Liver (tissue), 9 donors: Measurements from ENCODE around the gene ANAPC10. TPM values are rescaled to one million over a fixed set of nuclear protein-coding genes. Genes with fewer than 3 reads are reported as not detected.

ENCODE experiments used
- DNase-seq: peaks from one replicate; pipeline ENCODE4 v3.0.0-alpha.2; 2017; ENCODE audit warnings: low spot score
- H3K27ac ChIP-seq, 2 donors: one replicate each; pipeline ENCODE4 v1.7.0; 2013; ENCODE audit warnings: inconsistent platforms in 2 of 2, low read length in 2 of 2, control low read depth in 1 of 2, low read depth in 1 of 2, mild to moderate bottlenecking in 1 of 2
- H3K27me3 ChIP-seq, 4 donors: one replicate each; pipeline versions ENCODE4 v1.6.1 to v1.7.0; 2013; ENCODE audit warnings: low read length in 3 of 4, inconsistent platforms in 1 of 4, mild to moderate bottlenecking in 1 of 4, moderate library complexity in 1 of 4; ENCODE audit not compliant: control insufficient read depth in 4 of 4, insufficient read depth in 4 of 4
- H3K36me3 ChIP-seq, 4 donors: one replicate each; pipeline versions ENCODE4 v1.6.1 to v1.7.0; 2013; ENCODE audit warnings: low read length in 3 of 4, mild to moderate bottlenecking in 3 of 4, low read depth in 1 of 4, moderate library complexity in 1 of 4; ENCODE audit not compliant: control insufficient read depth in 4 of 4, insufficient read depth in 3 of 4
- H3K4me1 ChIP-seq, 4 donors: one replicate each; pipeline versions ENCODE4 v1.6.1 to v1.7.0; 2013; ENCODE audit warnings: low read length in 3 of 4, mild to moderate bottlenecking in 3 of 4, moderate library complexity in 1 of 4; ENCODE audit not compliant: control insufficient read depth in 4 of 4, insufficient read depth in 4 of 4
- H3K4me3 ChIP-seq, 3 donors: one replicate each; pipeline versions ENCODE4 v1.6.1 to v1.7.0; 2013; ENCODE audit warnings: low read length in 3 of 3, control low read depth in 1 of 3, low read depth in 1 of 3, mild to moderate bottlenecking in 1 of 3
- H3K9ac ChIP-seq, 2 donors: one replicate each; pipeline ENCODE4 v1.7.0; 2013; ENCODE audit warnings: low read length in 2 of 2, mild to moderate bottlenecking in 2 of 2, moderate library complexity in 2 of 2, control low read depth in 1 of 2, low read depth in 1 of 2
- H3K9me3 ChIP-seq, 4 donors: one replicate each; pipeline versions ENCODE4 v1.6.1 to v1.7.0; 2013; ENCODE audit warnings: low read length in 3 of 4; ENCODE audit not compliant: control insufficient read depth in 4 of 4
- ATF3 ChIP-seq: IDR thresholded peaks from 2 replicates; pipeline ENCODE4 v1.6.1; 2016; ENCODE audit warnings: antibody characterized with exemption
- EGR1 ChIP-seq, 2 donors: IDR thresholded peaks; 2 replicates each; pipeline ENCODE4 v1.6.1; 2016 to 2018; ENCODE audit warnings: antibody characterized with exemption in 2 of 2, low read depth in 2 of 2
- FOXA1 ChIP-seq: IDR thresholded peaks from 2 replicates; pipeline ENCODE4 v1.6.1; 2016; ENCODE audit warnings: antibody characterized with exemption
- FOXA2 ChIP-seq: IDR thresholded peaks from 2 replicates; pipeline ENCODE4 v1.6.1; 2016; ENCODE audit warnings: antibody characterized with exemption
- GABPA ChIP-seq, 2 donors: IDR thresholded peaks in 1 of 2; conservative IDR thresholded peaks in 1 of 2; 2 replicates each; pipeline ENCODE4 v1.6.1; 2016; ENCODE audit warnings: antibody characterized with exemption in 2 of 2, mild to moderate bottlenecking in 1 of 2, moderate library complexity in 1 of 2
- HNF4A ChIP-seq, 2 donors: conservative IDR thresholded peaks; 2 replicates each; pipeline ENCODE4 v1.6.1; 2016; ENCODE audit warnings: antibody characterized with exemption in 2 of 2, mild to moderate bottlenecking in 2 of 2
- JUND ChIP-seq, 2 donors: IDR thresholded peaks; 2 replicates each; pipeline ENCODE4 v1.6.1; 2016; ENCODE audit warnings: antibody characterized with exemption in 2 of 2
- REST ChIP-seq: IDR thresholded peaks from 2 replicates; pipeline ENCODE4 v1.6.1; 2016; ENCODE audit warnings: antibody characterized with exemption, mild to moderate bottlenecking
- RXRA ChIP-seq, 2 donors: IDR thresholded peaks; 2 replicates each; pipeline ENCODE4 v1.6.1; 2017 to 2018; ENCODE audit warnings: antibody characterized with exemption in 2 of 2, mild to moderate bottlenecking in 1 of 2
- SP1 ChIP-seq: IDR thresholded peaks from 2 replicates; pipeline ENCODE4 v1.6.1; 2018; ENCODE audit warnings: antibody characterized with exemption, mild to moderate bottlenecking
- TAF1 ChIP-seq: conservative IDR thresholded peaks from 2 replicates; pipeline ENCODE4 v1.6.1; 2016; ENCODE audit warnings: antibody characterized with exemption, mild to moderate bottlenecking
- YY1 ChIP-seq: IDR thresholded peaks from 2 replicates; pipeline ENCODE4 v1.6.1; 2016; ENCODE audit warnings: antibody characterized with exemption, mild to moderate bottlenecking
- WGBS: extraction: QIAGEN DNeasy Blood & Tissue Kit; methylation state at CpG from one replicate; pipeline ENCODE4 v1.1.7; 2013; 5-methylcytosine and 5-hydroxymethylcytosine counted together
- polyA plus RNA-seq, 2 donors: library from polyadenylated mRNA; stranded (reverse) in 1 of 2; unstranded in 1 of 2; fragments of 200-250 nt in 1 of 2; fragments of >200 nt in 1 of 2; fragmentation: Nextera tagmentation in 1 of 2; extraction: Ambion mirVana in 1 of 2; gene quantifications; one replicate each; pipeline versions ENCODE4 v1.2.1 to v1.2.3, GENCODE V29; 2013 to 2015
- total RNA-seq, 2 donors: library from RNA; depleted of rRNA; stranded (reverse); fragments of >200 nt; gene quantifications; one replicate each; pipeline ENCODE4 v1.2.3, GENCODE V29; 2014
- TF ChIP-seq, protein P1 (sequence below): fragments of 150-350 bp; IDR thresholded peaks from 2 replicates; pipeline ENCODE4 v1.5.1; 2017; ENCODE audit warnings: improper control_type of control experiment, low read depth, low read length; ENCODE audit not compliant: missing input control
- TF ChIP-seq, protein P2 (sequence below): IDR thresholded peaks from 2 replicates; pipeline ENCODE4 v1.6.1; 2016; ENCODE audit warnings: antibody characterized with exemption
- donor health status: healthy.
- donor health status: healthy.
- donor health status: healthy.
- donor health status: healthy.
- donor health status: healthy.

ANAPC10 gene
- total and polyA plus RNA-seq, 4 donors, result 6.2 to 16.1 (median 14.5) TPM

GRCh38 chr4:145125396-145125795 is 27.4 kb upstream of the ANAPC10 start:
- Histone ChIP-seq H3K4me1 (no peaks in the 10 kb centered on the region), H3K9ac (no peak overlapping the region), H3K4me3 (no peak overlapping the region), H3K9me3 (no peaks in the 10 kb centered on the region), H3K27ac (no peak overlapping the region), H3K27me3 (no peaks in the 10 kb centered on the region), H3K36me3 (peaks cover 7 to 62% (median 49%) of the 10 kb centered on the region in 4 donors)
- DNase-seq, result no peak
- no peak for TF ChIP-seq GABPA (IDR thresholded peaks at IDR 0.05 in 1 of 2, conservative IDR thresholded peaks at IDR 0.05 in 1 of 2)
- TF ChIP-seq SP1, result no peak
- no peak for TF ChIP-seq HNF4A (conservative IDR thresholded peaks at IDR 0.05)
- TF ChIP-seq JUND (IDR thresholded peaks at IDR 0.05), result no peak
- TF ChIP-seq, protein P1, sequence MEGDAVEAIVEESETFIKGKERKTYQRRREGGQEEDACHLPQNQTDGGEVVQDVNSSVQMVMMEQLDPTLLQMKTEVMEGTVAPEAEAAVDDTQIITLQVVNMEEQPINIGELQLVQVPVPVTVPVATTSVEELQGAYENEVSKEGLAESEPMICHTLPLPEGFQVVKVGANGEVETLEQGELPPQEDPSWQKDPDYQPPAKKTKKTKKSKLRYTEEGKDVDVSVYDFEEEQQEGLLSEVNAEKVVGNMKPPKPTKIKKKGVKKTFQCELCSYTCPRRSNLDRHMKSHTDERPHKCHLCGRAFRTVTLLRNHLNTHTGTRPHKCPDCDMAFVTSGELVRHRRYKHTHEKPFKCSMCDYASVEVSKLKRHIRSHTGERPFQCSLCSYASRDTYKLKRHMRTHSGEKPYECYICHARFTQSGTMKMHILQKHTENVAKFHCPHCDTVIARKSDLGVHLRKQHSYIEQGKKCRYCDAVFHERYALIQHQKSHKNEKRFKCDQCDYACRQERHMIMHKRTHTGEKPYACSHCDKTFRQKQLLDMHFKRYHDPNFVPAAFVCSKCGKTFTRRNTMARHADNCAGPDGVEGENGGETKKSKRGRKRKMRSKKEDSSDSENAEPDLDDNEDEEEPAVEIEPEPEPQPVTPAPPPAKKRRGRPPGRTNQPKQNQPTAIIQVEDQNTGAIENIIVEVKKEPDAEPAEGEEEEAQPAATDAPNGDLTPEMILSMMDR, result no peak
- TF ChIP-seq, protein P2, sequence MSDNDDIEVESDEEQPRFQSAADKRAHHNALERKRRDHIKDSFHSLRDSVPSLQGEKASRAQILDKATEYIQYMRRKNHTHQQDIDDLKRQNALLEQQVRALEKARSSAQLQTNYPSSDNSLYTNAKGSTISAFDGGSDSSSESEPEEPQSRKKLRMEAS, result no peak
- TF ChIP-seq REST, result no peak
- TF ChIP-seq YY1, result no peak
- no peak for TF ChIP-seq TAF1
- TF ChIP-seq FOXA1, result no peak
- no peak for TF ChIP-seq RXRA (IDR thresholded peaks at IDR 0.05)
- no peak for TF ChIP-seq EGR1 (IDR thresholded peaks at IDR 0.05; ENCODE audit: low read depth in 2 of 2)
- no peak for TF ChIP-seq FOXA2
- no peak for TF ChIP-seq ATF3
- WGBS, result 98% methylated on average over 2 of the region's 2 CpGs

DNA sequence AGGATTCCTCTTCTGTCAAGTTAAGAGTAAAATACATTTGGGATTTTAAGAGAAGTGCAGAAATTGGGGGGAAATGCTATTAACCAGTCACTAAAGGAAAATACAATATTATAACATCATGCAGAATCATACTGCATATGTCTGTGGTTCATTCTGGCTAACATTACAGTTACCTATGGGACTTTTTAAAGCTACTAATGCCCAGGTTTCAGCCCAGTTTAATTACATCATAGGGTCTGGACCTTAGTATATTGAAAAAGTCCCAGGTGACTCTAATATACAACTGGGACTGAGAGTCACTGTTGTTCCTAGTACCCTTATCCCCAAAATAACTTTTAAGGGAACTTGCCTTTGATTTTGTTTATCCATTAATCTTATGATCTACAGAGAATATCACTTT is 10.1 kb upstream of the ANAPC10 start:
- H3K27me3 ChIP-seq, result no peaks in the 10 kb centered on the region
- no peaks in the 10 kb centered on the region for H3K4me1 ChIP-seq
- peaks cover 5 to 70% (median 43%) of the 10 kb centered on the region in 4 donors for H3K36me3 ChIP-seq
- H3K27ac ChIP-seq, result no peak overlapping the region
- no peak for DNase-seq
- no peak overlapping the region for H3K9ac ChIP-seq
- TF ChIP-seq EGR1 (IDR thresholded peaks at IDR 0.05; ENCODE audit: low read depth in 2 of 2), result no peak
- TF ChIP-seq HNF4A (conservative IDR thresholded peaks at IDR 0.05), result no peak
- no peak overlapping the region for H3K4me3 ChIP-seq
- no peaks in the 10 kb centered on the region for H3K9me3 ChIP-seq
